GM18858 (cell line): ENCODE data around the gene DOHH.

Experiments
- ATAC-seq: cut with Tn5 transposase; IDR thresholded peaks from one replicate; pipeline ENCODE4 v1.9.1; 2021; ENCODE audit not compliant: unreplicated experiment

The DOHH gene

DNA sequence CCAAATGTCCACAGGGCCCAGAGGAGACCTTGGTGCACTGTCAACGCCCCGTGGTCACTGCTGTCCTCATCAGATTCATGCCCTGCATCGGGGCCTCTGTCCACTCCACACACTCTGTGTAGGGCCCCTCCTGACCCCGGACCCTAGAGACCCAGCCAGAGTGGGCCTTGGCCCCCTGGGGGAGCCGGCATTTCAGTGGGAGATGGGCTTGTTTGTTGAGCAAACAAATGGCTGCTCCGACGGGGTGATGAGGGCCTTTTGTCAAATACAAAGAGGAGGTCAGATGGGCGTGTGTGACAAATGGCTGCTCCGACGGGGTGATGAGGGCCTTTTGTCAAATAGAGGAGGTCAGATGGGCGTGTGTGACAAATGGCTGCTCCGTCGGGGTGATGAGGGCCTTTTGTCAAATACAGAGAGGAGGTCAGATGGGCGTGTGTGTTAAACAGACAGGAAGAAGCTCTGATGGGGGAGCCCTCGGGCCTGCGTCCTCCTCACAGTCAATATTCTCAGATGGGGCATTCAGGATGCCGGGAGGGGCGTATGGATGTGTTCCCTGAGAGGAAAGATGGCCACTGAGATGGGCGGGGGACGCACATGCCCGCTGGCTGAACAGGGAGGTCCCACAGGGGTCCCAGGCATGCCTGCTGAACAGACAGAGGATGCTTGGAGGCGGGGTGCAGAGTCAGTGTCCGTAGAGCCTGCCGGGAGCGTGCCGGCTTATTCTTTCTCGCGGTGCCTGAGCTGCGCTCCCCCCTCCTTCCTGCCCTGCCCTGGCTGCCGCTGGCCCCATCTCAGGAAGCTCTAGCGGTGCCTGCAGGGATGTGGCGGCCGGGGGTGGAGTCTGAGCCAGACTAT lies 56.4 kb downstream of the DOHH start:
- no peak for ATAC-seq

DNA sequence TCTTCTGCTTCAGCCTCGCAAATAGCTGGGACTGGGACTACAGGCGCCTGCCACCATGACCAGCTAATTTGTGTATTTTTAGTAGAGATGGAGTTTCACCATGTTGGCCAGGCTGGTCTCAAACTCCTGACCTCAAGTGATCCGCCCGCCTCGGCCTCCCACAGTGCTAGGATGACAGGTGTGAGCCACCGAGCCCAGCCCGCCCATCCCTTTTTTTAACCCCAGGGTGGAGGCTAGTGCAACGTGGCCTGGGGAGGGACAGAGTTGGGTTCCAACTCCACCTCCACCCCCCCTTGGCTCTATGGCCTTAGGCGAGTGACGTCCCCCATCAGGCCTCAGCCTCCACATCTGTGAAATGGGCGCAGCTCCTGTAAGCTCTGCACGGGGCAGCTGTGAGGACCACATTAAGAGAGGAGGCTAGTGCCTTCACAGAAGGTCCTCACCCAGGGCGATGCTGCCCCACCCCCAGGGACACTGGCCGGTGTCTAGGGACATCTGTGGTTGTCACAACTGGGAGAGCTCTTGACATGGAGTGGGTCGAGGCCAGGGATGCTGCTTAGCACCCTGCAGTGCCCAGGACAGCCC lies 57.9 kb downstream of the DOHH start:
- ATAC-seq: no peak

DNA sequence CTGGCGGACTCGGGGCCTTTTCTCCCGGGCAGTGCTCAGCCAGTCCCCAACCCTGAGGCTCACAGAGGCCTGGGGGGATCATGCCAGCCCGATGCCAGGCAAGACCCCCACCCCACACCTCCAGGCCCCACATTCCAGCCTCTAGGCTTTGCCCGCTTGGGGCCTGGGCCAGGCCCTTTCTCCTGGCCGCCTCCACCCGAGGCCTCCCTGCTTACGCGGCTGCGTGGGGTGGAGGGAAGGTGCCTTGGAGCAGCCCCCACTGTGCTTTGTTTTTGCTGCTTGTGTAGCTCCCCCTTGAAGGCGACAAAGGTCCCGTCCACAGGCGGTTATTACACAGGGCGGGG lies 58.5 kb downstream of the DOHH start:
- ATAC-seq: no peak

DNA sequence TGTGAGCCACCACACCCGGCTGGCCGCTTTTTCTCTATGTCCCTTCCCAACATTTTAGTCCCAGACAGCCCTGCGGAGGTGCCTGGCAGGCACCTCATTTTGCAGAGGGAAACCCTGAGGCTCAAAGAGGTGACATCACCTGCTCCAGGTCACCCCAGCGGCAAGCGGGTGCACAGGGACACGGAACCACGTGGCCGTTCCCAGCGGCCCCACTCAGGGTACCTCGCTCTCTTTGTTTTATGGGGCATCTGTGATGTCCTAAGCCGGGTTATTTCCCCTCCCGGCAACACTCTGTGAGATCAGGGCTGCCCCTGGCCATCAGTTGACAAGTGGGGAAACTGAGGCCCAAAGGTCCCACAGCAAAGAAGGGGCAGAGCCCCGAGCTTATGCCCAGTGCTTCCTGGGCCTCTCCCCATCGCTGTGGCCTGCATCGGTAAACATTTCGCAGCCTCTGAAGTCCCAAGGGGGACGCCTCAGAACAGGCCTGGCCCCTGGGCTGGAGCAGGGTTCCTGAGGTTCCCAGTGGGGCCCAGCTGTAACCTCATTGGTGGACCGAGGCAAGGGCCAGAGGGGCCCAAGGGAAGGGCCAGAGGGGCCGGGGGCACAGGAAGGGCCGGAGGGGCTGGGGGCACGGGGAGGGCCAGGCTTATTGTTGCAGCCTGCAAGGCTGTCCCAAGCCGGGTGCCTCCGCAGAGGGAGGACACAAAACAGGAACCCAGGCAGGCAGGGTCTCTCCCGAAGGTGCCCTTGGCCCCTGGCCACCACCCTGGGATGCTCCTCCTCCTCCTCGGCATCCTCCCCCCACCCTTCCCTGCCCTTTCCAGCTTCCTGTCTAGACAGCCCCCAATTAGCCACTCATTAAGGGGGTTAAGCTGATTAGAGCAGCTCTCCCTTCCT lies 59.1 kb downstream of the DOHH start:
- no peak for ATAC-seq
